GM12878 (cell line): ENCODE measurements around the gene PJA1.

Experiments used
- ATF2 ChIP-seq: IDR thresholded peaks from 2 replicates; pipeline ENCODE4 v1.6.1; 2012; ENCODE audit warnings: low read length, inconsistent platforms
- BRCA1 ChIP-seq: IDR thresholded peaks from 2 replicates; pipeline ENCODE4 v1.6.1; 2011; ENCODE audit warnings: low read depth, low read length, improper control_type of control experiment
- CUX1 ChIP-seq: IDR thresholded peaks from 2 replicates; pipeline ENCODE4 v1.6.1; 2012; ENCODE audit warnings: improper control_type of control experiment, low read depth, low read length; ENCODE audit not compliant: insufficient replicate concordance
- EED ChIP-seq: sonication (generic); IDR thresholded peaks from 2 replicates; pipeline ENCODE4 v1.6.1; 2016; ENCODE audit warnings: antibody characterized with exemption, low read depth
- MXI1 ChIP-seq: fragments of 150-350 bp; IDR thresholded peaks from 2 replicates; pipeline ENCODE4 v1.6.1; 2011; ENCODE audit warnings: low read depth, mild to moderate bottlenecking, inconsistent platforms, low read length, improper control_type of control experiment
- POLR2A ChIP-seq: IDR thresholded peaks from 2 replicates; pipeline ENCODE4 v1.6.1; 2011; ENCODE audit warnings: low read depth, mild to moderate bottlenecking, low read length
- SMC3 ChIP-seq: IDR thresholded peaks from 2 replicates; pipeline ENCODE4 v1.6.1; 2011; ENCODE audit warnings: low read length, improper control_type of control experiment, borderline replicate concordance
- TBL1XR1 ChIP-seq: IDR thresholded peaks from 2 replicates; pipeline ENCODE4 v1.6.1; 2012; ENCODE audit warnings: low read depth, low read length, improper control_type of control experiment

GRCh38 chrX:69146739-69147138 is 18.5 kb downstream of the PJA1 start:
- TF ChIP-seq TBL1XR1 (no peak), CUX1 (no peak), POLR2A (no peak), EED (no peak), MXI1 (no peak), ATF2 (no peak), SMC3 (no peak), BRCA1 (no peak)
